DND-41 (cell line): ENCODE results near the gene NTF4.

Source experiments
- CTCF ChIP-seq: IDR thresholded peaks from 2 replicates; pipeline ENCODE4 v1.5.1; 2012; ENCODE audit warnings: borderline replicate concordance, low read length, moderate library complexity, mild to moderate bottlenecking; ENCODE audit not compliant: poor library complexity, severe bottlenecking; ENCODE audit errors: extremely low read depth
- EZH2 ChIP-seq: IDR thresholded peaks from 3 replicates; pipeline ENCODE4 v1.6.1; 2012; ENCODE audit warnings: borderline replicate concordance, low read depth, mild to moderate bottlenecking, moderate library complexity, low read length, inconsistent platforms; ENCODE audit not compliant: severe bottlenecking

DNA sequence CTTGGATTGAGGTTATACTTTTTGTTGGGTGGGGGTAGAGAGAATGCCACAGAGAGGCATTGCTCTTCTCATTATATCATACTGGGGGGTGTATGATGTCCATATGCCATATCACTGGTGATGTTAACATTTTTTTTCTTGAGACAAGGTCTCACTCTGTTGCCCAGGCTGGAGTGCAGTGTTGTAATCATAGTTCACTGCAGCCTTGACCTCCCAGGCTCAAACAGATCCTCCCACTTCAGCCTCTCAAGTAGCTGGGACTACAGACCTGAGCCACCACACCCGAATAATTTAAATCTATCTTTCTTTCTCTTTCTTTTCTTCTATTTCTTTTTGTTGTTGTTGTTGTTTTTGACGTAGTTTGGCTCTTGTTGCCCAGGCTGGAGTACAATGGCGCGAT, 15.8 kb upstream of the NTF4 start:
- no peak for TF ChIP-seq CTCF
- no peak for TF ChIP-seq EZH2
